IMR-90 (cell line): ENCODE data around the gene PLEKHB1. TPM values are rescaled to one million over a fixed set of nuclear protein-coding genes. Genes with fewer than 3 reads are reported as not detected.
"Not testable (repeated sequence)": the region's sequence is repeated elsewhere in the genome, so short reads cannot be mapped to it uniquely, and the experiment has no call there.

Experiments
- ATAC-seq: fragments of 200-7000 bp; cut with Tn5 transposase; 2 replicates; pipeline ENCODE4 v1.9.1; 2020; ENCODE audit warnings: low read depth, mild to moderate bottlenecking, moderate library complexity
- BruUV-seq: library from RNA; stranded (reverse); fragments of 400-500 nt; replicated peaks from 2 replicates; lab custom pipeline; 2021; lab: Mats Ljungman, UMichigan
- CTCF ChIA-PET: fragments of 300-600 bp; formaldehyde crosslinking; extraction: SDS; loops from one replicate; lab custom pipeline; 2021; ENCODE audit warnings: antibody characterized with exemption; lab: Yijun Ruan, JAX
- POLR2A ChIA-PET: fragments of 300-600 bp; sonication (Branson Sonifier 250); formaldehyde crosslinking; loops from one replicate; lab custom pipeline; 2022; ENCODE audit warnings: antibody characterized with exemption; ENCODE audit not compliant: unreplicated experiment; lab: Charles Lee
- DNase-seq: peaks from one replicate; pipeline ENCODE4 v3.0.0; 2013
- H2AFZ ChIP-seq: replicated peaks from 2 replicates; pipeline ENCODE3; 2013; ENCODE audit warnings: low read length, mild to moderate bottlenecking; ENCODE audit not compliant: poor library complexity
- H2AK5ac ChIP-seq: 2 replicates; pipeline ENCODE4 v1.6.1; 2013; ENCODE audit warnings: low read depth, low read length, inconsistent platforms
- H2AK9ac ChIP-seq: replicated peaks from 2 replicates; pipeline ENCODE3; 2013; ENCODE audit warnings: mild to moderate bottlenecking, low read depth, low read length, moderate library complexity; ENCODE audit not compliant: poor library complexity
- H2BK120ac ChIP-seq: 2 replicates; pipeline ENCODE4 v1.6.1; 2013; ENCODE audit warnings: low read depth, low read length, inconsistent platforms
- H2BK15ac ChIP-seq: 3 replicates; pipeline ENCODE4 v1.6.1; 2013; ENCODE audit warnings: low read depth, low read length, inconsistent platforms
- H2BK20ac ChIP-seq: 2 replicates; pipeline ENCODE4 v1.6.1; 2013; ENCODE audit warnings: low read depth, mild to moderate bottlenecking, inconsistent platforms, low read length, moderate library complexity
- H2BK5ac ChIP-seq: 2 replicates; pipeline ENCODE4 v1.6.1; 2013; ENCODE audit warnings: mild to moderate bottlenecking, low read depth, low read length, inconsistent platforms; ENCODE audit not compliant: poor library complexity, severe bottlenecking
- H3K14ac ChIP-seq: replicated peaks from 2 replicates; pipeline ENCODE4 v1.6.1; 2013; ENCODE audit warnings: low read depth, low read length, inconsistent platforms
- H3K18ac ChIP-seq: 2 replicates; pipeline ENCODE4 v1.6.1; 2013; ENCODE audit warnings: low read depth, low read length, control low read depth
- H3K23ac ChIP-seq: 2 replicates; pipeline ENCODE4 v1.6.1; 2013; ENCODE audit warnings: low read depth, low read length, inconsistent platforms
- H3K27ac ChIP-seq: 2 replicates; pipeline ENCODE4 v1.5.1; 2013; ENCODE audit warnings: mild to moderate bottlenecking, control low read depth, low read length; ENCODE audit not compliant: insufficient read depth
- H3K27me3 ChIP-seq: 2 replicates; pipeline ENCODE4 v1.6.1; 2013; ENCODE audit warnings: low read length; ENCODE audit not compliant: control insufficient read depth, insufficient read depth
- H3K36me3 ChIP-seq: 2 replicates; pipeline ENCODE4 v1.6.1; 2013; ENCODE audit warnings: low read length, mixed read lengths; ENCODE audit not compliant: control insufficient read depth, insufficient read depth
- H3K4ac ChIP-seq: 2 replicates; pipeline ENCODE4 v1.6.1; 2013; ENCODE audit warnings: low read depth, low read length, inconsistent platforms
- H3K4me1 ChIP-seq: 2 replicates; pipeline ENCODE4 v1.6.1; 2013; ENCODE audit warnings: low read length, mixed read lengths; ENCODE audit not compliant: control insufficient read depth, insufficient read depth
- H3K4me2 ChIP-seq: 2 replicates; pipeline ENCODE4 v1.6.1; 2013; ENCODE audit warnings: low read depth, mild to moderate bottlenecking, control low read depth, low read length, moderate library complexity
- H3K4me3 ChIP-seq: 2 replicates; pipeline ENCODE4 v1.5.1; 2013; ENCODE audit warnings: low read depth, mild to moderate bottlenecking, control low read depth, low read length, moderate library complexity; ENCODE audit not compliant: insufficient read depth
- H3K56ac ChIP-seq: 2 replicates; pipeline ENCODE4 v1.6.1; 2013; ENCODE audit warnings: low read length, inconsistent platforms; ENCODE audit not compliant: insufficient read depth; ENCODE audit errors: extremely low read depth
- H3K79me1 ChIP-seq, 2 experiments: 2 replicates each; pipeline ENCODE4 v1.6.1; 2013; ENCODE audit warnings: low read length in 2 of 2, inconsistent platforms in 1 of 2, low read depth in 1 of 2
- H3K9ac ChIP-seq: 2 replicates; pipeline ENCODE4 v1.6.1; 2013; ENCODE audit warnings: low read depth, low read length, control low read depth
- H3K9me1 ChIP-seq: 2 replicates; pipeline ENCODE4 v1.6.1; 2013; ENCODE audit warnings: low read length, inconsistent platforms; ENCODE audit not compliant: insufficient read depth
- H3K9me3 ChIP-seq: 2 replicates; pipeline ENCODE4 v1.6.1; 2013; ENCODE audit warnings: low read length; ENCODE audit not compliant: control insufficient read depth, insufficient read depth
- H4K20me1 ChIP-seq: 2 replicates; pipeline ENCODE4 v1.6.1; 2013; ENCODE audit warnings: low read length, inconsistent platforms; ENCODE audit not compliant: insufficient read depth
- H4K5ac ChIP-seq: 2 replicates; pipeline ENCODE4 v1.6.1; 2013; ENCODE audit warnings: mild to moderate bottlenecking, low read depth, low read length, control low read depth
- H4K8ac ChIP-seq, 2 experiments: 2 replicates each; pipeline ENCODE4 v1.6.1; 2013; ENCODE audit warnings: low read depth in 2 of 2, low read length in 2 of 2, control low read depth in 1 of 2, inconsistent platforms in 1 of 2
- H4K91ac ChIP-seq: 2 replicates; pipeline ENCODE4 v1.6.1; 2013; ENCODE audit warnings: low read depth, low read length, inconsistent platforms; ENCODE audit not compliant: insufficient read depth
- WGBS, 2 experiments: methylation state at CpG; one replicate each; pipeline versions ENCODE4 v1.1.5 to v1.1.7; 2013; ENCODE audit warnings: missing lambda C conversion rate in 2 of 2; ENCODE audit not compliant: insufficient read length in 1 of 2; ENCODE audit errors: extremely low coverage in 2 of 2; 5-methylcytosine and 5-hydroxymethylcytosine counted together
- dilution Hi-C: fragments of 300-500 bp; cut with HindIII; formaldehyde crosslinking; loops from one replicate; pipeline ENCODE4 v1.14.3; 2018; ENCODE audit warnings: low sequenced_read_pairs; ENCODE audit not compliant: unreplicated experiment
- in situ Hi-C: fragments of 300-500 bp; cut with MboI; formaldehyde crosslinking; loops from 3 replicates; pipeline ENCODE4 v1.14.3; 2019; ENCODE audit warnings: low sequenced_read_pairs, inconsistent platforms, mixed read lengths
- intact Hi-C: fragments of 100-400 bp; cut with micrococcal nuclease; formaldehyde crosslinking; loops from 2 replicates; pipeline ENCODE4 v1.10.0; 2022
- polyA plus RNA-seq, 3 experiments: library from polyadenylated mRNA; depleted of rRNA; stranded (reverse); fragments of >200 nt; gene quantifications; 2 replicates each; pipeline ENCODE4 v1.2.3, GENCODE V29; 2012; ENCODE audit warnings: low replicate concordance in 1 of 3
- total RNA-seq: library from RNA; depleted of rRNA; stranded (reverse); fragments of >200 nt; gene quantifications from 2 replicates; pipeline ENCODE4 v1.2.3, GENCODE V29; 2012

The PLEKHB1 gene
- total and polyA plus RNA-seq, 2 of the 4 experiments (the other 2 are of a cell fraction), result 0.36 to 0.86 TPM

DNA sequence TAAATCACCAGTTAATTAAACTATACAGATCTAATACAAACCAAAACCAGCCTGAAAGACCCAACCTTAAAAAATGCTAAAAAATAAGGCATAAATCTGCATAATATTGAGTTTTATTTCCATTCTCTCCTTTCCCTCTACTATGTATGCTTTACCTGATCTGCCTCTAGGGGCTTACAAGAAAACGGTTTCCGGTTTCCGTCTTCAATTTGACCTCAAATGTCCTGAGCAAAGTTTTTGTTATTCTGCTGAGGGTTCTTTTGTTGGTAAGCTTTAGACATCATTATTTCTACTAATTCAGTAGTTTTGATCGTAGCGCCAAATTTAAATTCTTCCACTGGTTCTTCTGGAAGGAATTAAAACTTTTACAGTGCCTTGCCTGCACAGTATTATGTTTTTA is 30.2 kb downstream of the PLEKHB1 start:
- H2AFZ ChIP-seq, H2AK5ac ChIP-seq, H4K8ac ChIP-seq, H3K56ac ChIP-seq, H4K5ac ChIP-seq, H3K27me3 ChIP-seq, in situ Hi-C loops, H4K20me1 ChIP-seq, intact Hi-C loops, BruUV-seq, H3K14ac ChIP-seq, ATAC-seq, H2BK20ac ChIP-seq, H3K4me3 ChIP-seq, H3K9ac ChIP-seq, H3K23ac ChIP-seq, H3K4me1 ChIP-seq, H3K18ac ChIP-seq, H3K4ac ChIP-seq, H3K9me1 ChIP-seq, H3K9me3 ChIP-seq, DNase-seq, H2BK120ac ChIP-seq, H2AK9ac ChIP-seq, H3K27ac ChIP-seq, H3K79me1 ChIP-seq, dilution Hi-C loops, H4K91ac ChIP-seq, H2BK15ac ChIP-seq, H2BK5ac ChIP-seq, H3K4me2 ChIP-seq: not testable (repeated sequence)
- WGBS, 2 experiments, result no CpG with 5 or more reads among the region's 5 CpGs
- POLR2A ChIA-PET, result interaction anchor here (0.6 kb wide), 2 partner anchors 204 to 362 kb away, joined by 4 read pairs; no protein-coding TSS in a partner anchor
- H3K36me3 ChIP-seq, result peaks cover 14% of the 10 kb centered on the region
- CTCF ChIA-PET, result interaction anchor here (0.6 kb wide), 2 partner anchors 19 to 273 kb away, joined by 3 to 5 read pairs; no protein-coding TSS in a partner anchor
